ENCODE results near the gene MED10. TPM values are rescaled to one million over a fixed set of nuclear protein-coding genes. Genes with fewer than 3 reads are reported as not detected.

The MED10 gene
- total RNA-seq, 6 donors from 2014 or later = 17.8 to 36.1 (median 29.1) TPM

DNA sequence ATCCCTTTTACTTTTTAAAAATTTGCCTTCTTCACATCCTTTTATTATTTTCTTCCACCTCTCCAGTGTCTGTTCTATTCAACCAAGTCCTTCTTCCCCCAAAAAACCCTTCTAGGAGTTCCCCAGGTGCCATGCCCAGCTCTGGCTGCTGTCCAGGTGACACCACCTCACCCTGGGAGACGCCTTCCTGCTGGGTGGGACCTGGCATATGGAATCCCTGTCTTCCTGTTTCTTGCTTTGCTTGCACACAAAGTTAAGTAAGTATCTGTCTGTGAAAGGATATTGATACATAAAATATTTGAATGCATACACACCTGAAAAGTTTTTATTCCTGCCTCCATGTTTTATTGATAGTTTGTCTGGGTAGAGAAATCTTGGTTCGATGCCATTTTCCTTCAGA, 23.1 kb upstream of the MED10 start:
- no peaks in the 10 kb centered on the region for H3K27me3 ChIP-seq
- no peaks in the 10 kb centered on the region for H3K9me3 ChIP-seq
- DNase-seq = no peak
- H3K4me3 ChIP-seq = no peak overlapping the region
- no peaks in the 10 kb centered on the region for H3K36me3 ChIP-seq
- no peak overlapping the region for H3K27ac ChIP-seq
- TF ChIP-seq EP300 (IDR thresholded peaks at IDR 0.05) (no peak), POLR2A (IDR thresholded peaks at IDR 0.05) (no peak)
- no peak for ATAC-seq (ENCODE audit: low FRiP score in 2 of 2)
- 80 to 85% methylated on average over 2 of the region's 2 CpGs for WGBS, 2 donors
- no peaks in the 10 kb centered on the region for H3K4me1 ChIP-seq

DNA sequence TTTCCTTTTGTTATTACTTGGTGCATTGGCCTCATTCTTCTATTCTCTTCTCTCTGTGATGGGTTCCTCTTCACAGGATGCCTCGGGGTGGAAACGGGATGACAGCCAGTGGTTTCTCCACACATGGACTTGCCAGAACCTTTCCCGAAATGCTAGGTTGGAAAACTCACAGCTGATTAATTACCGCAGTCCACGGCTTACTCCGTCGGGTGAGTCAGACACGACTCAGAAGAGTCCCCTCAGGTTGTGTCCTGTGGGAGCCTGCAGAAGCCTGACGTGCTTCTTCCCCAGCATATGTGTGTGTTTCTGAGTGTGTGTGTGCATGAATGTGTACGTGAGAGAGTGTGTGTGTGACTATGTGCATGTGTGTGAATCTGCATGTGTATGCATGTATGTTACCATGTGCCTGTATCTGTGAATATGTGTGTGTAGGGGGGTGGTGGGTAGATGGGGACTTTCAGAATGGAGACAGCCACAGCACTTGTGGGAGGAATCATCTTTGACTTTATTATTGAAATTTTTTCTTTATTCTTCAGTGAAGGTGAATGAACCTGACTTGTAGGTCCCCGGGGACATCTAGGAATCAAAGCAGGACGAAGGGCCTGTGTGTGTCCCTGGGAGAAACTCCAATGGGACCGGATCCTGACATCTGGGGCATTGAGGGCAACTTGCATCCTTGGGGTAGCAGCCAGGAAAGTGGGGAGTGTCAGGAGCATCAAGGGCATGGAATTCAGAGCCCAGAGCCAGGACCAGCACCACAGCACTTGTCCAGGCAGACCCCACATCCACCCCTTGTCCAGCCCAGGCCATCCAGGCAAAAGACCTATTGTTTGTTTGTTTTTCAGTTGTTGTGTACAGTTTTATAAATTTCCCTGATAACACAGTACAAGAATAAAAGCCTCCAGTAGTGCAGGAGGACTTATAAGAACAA, 21.9 kb upstream of the MED10 start:
- whole genome bisulfite sequencing, 2 donors = 81% methylated on average over 12 to 13 of the region's 13 CpGs
- no peak for TF ChIP-seq EP300 (IDR thresholded peaks at IDR 0.05)
- no peak for TF ChIP-seq POLR2A (IDR thresholded peaks at IDR 0.05)
- TF ChIP-seq, protein P1, sequence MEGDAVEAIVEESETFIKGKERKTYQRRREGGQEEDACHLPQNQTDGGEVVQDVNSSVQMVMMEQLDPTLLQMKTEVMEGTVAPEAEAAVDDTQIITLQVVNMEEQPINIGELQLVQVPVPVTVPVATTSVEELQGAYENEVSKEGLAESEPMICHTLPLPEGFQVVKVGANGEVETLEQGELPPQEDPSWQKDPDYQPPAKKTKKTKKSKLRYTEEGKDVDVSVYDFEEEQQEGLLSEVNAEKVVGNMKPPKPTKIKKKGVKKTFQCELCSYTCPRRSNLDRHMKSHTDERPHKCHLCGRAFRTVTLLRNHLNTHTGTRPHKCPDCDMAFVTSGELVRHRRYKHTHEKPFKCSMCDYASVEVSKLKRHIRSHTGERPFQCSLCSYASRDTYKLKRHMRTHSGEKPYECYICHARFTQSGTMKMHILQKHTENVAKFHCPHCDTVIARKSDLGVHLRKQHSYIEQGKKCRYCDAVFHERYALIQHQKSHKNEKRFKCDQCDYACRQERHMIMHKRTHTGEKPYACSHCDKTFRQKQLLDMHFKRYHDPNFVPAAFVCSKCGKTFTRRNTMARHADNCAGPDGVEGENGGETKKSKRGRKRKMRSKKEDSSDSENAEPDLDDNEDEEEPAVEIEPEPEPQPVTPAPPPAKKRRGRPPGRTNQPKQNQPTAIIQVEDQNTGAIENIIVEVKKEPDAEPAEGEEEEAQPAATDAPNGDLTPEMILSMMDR (IDR thresholded peaks at IDR 0.05) = no peak
- TF ChIP-seq POLR2AphosphoS5 (IDR thresholded peaks at IDR 0.05) = no peak
- H3K9me3 ChIP-seq = no peaks in the 10 kb centered on the region
- H3K36me3 ChIP-seq = no peaks in the 10 kb centered on the region
- H3K4me1 ChIP-seq = no peaks in the 10 kb centered on the region
- DNase-seq (no peak), ATAC-seq (ENCODE audit: low FRiP score in 2 of 2) (no peak)
- H3K4me3 ChIP-seq = no peak overlapping the region
- no peak overlapping the region for H3K27ac ChIP-seq
- H3K27me3 ChIP-seq = no peaks in the 10 kb centered on the region

DNA sequence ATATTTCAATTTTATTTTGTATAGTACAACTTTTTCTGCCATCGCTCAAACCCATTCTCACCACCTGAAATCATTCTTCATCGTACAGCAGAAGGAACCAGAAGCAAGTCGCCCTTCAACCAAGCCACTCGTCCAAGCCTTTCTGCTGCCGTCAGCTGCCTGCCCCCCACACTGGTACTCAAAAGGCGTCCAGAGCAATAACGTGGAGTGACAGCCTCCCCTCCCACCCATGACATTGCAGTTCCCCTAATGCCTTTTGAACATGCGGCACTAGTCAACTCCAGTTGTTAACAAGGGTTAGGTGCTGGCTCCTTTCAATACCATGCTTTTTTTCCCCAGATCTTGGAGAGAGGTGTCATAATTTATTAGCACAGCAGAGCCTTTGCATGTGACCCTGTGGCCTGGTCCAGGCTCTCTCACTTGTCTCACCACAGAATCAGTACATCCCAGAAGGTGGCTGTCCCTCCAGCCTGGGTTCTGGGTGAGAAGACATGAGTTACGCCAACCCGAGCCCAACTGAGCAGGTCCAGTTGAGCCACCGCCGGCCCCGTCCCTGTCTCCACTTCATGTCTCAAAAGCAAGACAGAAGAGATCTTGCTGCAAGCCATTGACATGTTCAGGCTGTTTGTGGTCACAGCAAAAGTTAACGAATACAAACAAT, 20.4 kb upstream of the MED10 start:
- no peaks in the 10 kb centered on the region for H3K4me1 ChIP-seq
- H3K4me3 ChIP-seq = no peak overlapping the region
- no peaks in the 10 kb centered on the region for H3K27me3 ChIP-seq
- DNase-seq = no peak
- WGBS, 2 donors = 84 to 88% methylated on average over 14 of the region's 14 CpGs
- H3K27ac ChIP-seq = no peak overlapping the region
- TF ChIP-seq POLR2A (IDR thresholded peaks at IDR 0.05) (no peak), POLR2AphosphoS5 (IDR thresholded peaks at IDR 0.05) (no peak), EP300 (IDR thresholded peaks at IDR 0.05) (no peak)
- TF ChIP-seq, protein P1 (IDR thresholded peaks at IDR 0.05) = no peak
- no peak for ATAC-seq (ENCODE audit: low FRiP score in 2 of 2)
- H3K36me3 ChIP-seq = no peaks in the 10 kb centered on the region
- H3K9me3 ChIP-seq = no peaks in the 10 kb centered on the region

DNA sequence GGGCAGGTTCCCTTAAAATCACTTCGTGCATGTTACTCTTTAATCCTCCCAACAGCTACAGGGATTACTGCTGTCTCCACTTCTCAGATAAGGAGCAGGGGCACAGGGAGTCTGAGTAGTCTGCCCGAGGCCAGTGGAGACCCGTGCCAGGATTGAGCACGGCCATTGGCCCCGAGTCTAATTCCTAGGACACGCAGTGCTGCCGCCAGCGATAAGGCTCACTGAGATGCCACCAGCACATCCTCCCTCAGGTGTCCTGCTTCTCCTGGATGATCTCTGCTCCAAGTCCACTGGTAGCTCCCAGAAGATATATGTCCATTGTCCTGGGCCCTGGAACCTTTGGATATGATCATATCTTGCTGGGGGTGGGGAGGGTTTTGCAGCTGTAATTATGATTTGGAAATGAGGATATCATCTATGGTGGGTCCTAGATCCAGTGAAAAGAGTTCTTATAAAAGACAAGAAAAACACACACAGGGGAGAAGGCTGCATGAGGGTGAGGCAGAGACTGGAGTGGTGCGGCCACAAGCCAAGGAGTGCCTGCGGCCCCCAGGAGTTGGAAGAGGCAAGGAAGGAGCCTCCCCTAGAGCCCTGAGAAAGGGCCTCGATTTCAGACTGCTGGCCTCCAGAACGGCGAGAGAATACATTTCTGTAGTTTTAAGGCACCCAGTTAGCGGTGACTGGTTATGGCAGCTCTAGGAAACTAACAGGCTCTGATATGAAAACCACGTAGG, 19.4 kb upstream of the MED10 start:
- no peaks in the 10 kb centered on the region for H3K9me3 ChIP-seq
- H3K27ac ChIP-seq = no peak overlapping the region
- no peaks in the 10 kb centered on the region for H3K36me3 ChIP-seq
- no peaks in the 10 kb centered on the region for H3K4me1 ChIP-seq
- DNase-seq (peak in 1 of 2 donors; percentile 30), ATAC-seq (ENCODE audit: low FRiP score in 2 of 2) (no peak)
- TF ChIP-seq POLR2AphosphoS5 (IDR thresholded peaks at IDR 0.05) (no peak), EP300 (IDR thresholded peaks at IDR 0.05) (no peak), POLR2A (IDR thresholded peaks at IDR 0.05) (no peak)
- TF ChIP-seq, protein P1 (IDR thresholded peaks at IDR 0.05) = no peak
- H3K4me3 ChIP-seq = no peak overlapping the region
- H3K27me3 ChIP-seq = no peaks in the 10 kb centered on the region
- WGBS, 2 donors = 83 to 89% methylated on average over 11 to 15 of the region's 15 CpGs
